Gastroesophageal sphincter (tissue), 4 donors: ENCODE measurements around the gene PIK3CD. TPM values are rescaled to one million over a fixed set of nuclear protein-coding genes. Genes with fewer than 3 reads are reported as not detected.

Experiments
- ATAC-seq: fragments of 150-250 bp; one replicate; pipeline ENCODE4 v1.9.1; 2016; ENCODE audit warnings: mild to moderate bottlenecking, moderate library complexity
- H3K27ac ChIP-seq, 4 donors: fragments of 200-600 bp; sonication (generic) in 3 of 4; 1 replicate in 3 of 4; 2 replicates in 1 of 4; pipeline ENCODE4 v1.5.1; 2016 to 2019
- H3K27me3 ChIP-seq: fragments of 200-600 bp; sonication (generic); one replicate; pipeline ENCODE4 v1.5.1; 2019
- H3K36me3 ChIP-seq, 2 donors: fragments of 200-600 bp; sonication (generic); one replicate each; pipeline ENCODE4 v1.5.1; 2019; ENCODE audit warnings: control low read depth in 1 of 2
- H3K4me1 ChIP-seq, 3 donors: fragments of 200-600 bp; sonication (generic); 1 replicate in 2 of 3; 2 replicates in 1 of 3; pipeline ENCODE4 v1.5.1; 2016 to 2019; ENCODE audit warnings: control low read depth in 2 of 3
- H3K4me3 ChIP-seq, 2 donors: fragments of 200-600 bp; sonication (generic); one replicate each; pipeline ENCODE4 v1.5.1; 2019; ENCODE audit warnings: mild to moderate bottlenecking in 1 of 2, moderate library complexity in 1 of 2
- H3K9me3 ChIP-seq, 3 donors: fragments of 200-600 bp; sonication (generic); one replicate each; pipeline ENCODE4 v1.5.1; 2017 to 2019; ENCODE audit warnings: control low read depth in 2 of 3
- CTCF ChIP-seq, 4 experiments: fragments of 200-600 bp in 2 of 4; fragments of 450-650 bp in 2 of 4; sonication (generic) in 1 of 4; IDR thresholded peaks; one replicate each; pipeline ENCODE4 v1.5.1; 2017 to 2019; ENCODE audit warnings: antibody characterized with exemption in 4 of 4, mild to moderate bottlenecking in 2 of 4, moderate library complexity in 2 of 4
- EP300 ChIP-seq: sonication (generic); formaldehyde crosslinking; IDR thresholded peaks from one replicate; pipeline ENCODE4 v1.6.1; 2017; ENCODE audit warnings: antibody characterized with exemption, mild to moderate bottlenecking
- POLR2A ChIP-seq, 2 donors: fragments of 450-650 bp; IDR thresholded peaks; one replicate each; pipeline ENCODE4 v1.6.1; 2017; ENCODE audit warnings: antibody characterized with exemption in 2 of 2, mild to moderate bottlenecking in 2 of 2, moderate library complexity in 1 of 2
- POLR2AphosphoS5 ChIP-seq: sonication (generic); formaldehyde crosslinking; IDR thresholded peaks from one replicate; pipeline ENCODE4 v1.6.1; 2017; ENCODE audit warnings: antibody characterized with exemption
- WGBS, 2 donors: methylation state at CpG; one replicate each; pipeline ENCODE4 v1.1.5; 2018; ENCODE audit warnings: low coverage in 1 of 2; 5-methylcytosine and 5-hydroxymethylcytosine counted together
- total RNA-seq, 4 donors: library from RNA; depleted of rRNA; stranded (reverse); fragments of >200 nt; gene quantifications; one replicate each; pipeline ENCODE4 v1.1.0, GENCODE V29; 2016

Gene PIK3CD
- total RNA-seq, 4 donors from 2014 or later = 8.2 to 18.2 (median 15.4) TPM

DNA sequence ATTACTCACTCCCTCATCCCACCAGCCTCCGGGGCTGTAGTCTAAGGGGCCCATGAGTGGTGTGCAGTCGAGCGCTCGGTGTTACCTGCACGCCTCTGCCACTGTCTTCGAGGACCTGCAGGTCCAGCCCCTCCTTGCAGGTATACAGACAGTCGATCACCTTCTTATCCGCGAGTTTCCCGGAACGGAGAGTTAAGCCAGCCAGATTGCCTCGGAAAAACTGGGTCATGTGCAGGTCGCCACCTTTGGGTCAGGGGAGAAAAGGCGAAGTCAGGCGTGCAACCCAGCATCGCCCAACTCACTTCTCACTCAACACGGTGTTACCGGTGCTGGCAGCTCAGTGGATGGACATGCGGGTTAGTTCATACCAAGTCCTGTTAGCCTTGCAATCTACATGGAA, 84.3 kb downstream of the PIK3CD start:
- ATAC-seq = no peak
- H3K4me3 ChIP-seq = no peak overlapping the region
- no peaks in the 10 kb centered on the region for H3K4me1 ChIP-seq
- WGBS, 2 donors = 89 to 90% methylated on average over 3 to 8 of the region's 19 CpGs
- H3K9me3 ChIP-seq = no peaks in the 10 kb centered on the region
- H3K36me3 ChIP-seq = peaks cover 0 to 100% of the 10 kb centered on the region in 2 donors
- H3K27ac ChIP-seq = no peak overlapping the region
- no peaks in the 10 kb centered on the region for H3K27me3 ChIP-seq
- TF ChIP-seq POLR2AphosphoS5 (no peak), EP300 (no peak), POLR2A (IDR thresholded peaks at IDR 0.05) (no peak), CTCF (IDR thresholded peaks at IDR 0.05) (no peak)

DNA sequence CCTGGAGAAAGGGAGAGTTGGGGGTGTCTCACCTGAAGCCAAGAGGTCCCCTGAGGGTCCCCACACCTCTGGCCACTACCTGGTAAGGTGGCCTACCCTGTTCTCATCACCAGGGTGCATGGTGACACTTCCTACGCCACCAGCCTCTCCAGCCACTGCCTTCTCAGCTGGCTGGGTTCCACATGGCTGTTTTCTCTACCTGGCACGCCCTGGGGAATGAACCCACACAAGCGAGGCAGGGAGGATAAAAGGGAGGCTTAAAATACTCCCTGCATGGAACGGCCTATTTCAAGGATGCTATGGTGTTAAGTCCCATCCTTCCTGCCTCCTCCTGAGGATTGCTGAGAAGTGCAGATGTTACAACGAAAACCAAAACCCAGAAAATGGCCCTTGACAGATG, 84.7 kb downstream of the PIK3CD start:
- no peak overlapping the region for H3K4me3 ChIP-seq
- ATAC-seq = no peak
- H3K9me3 ChIP-seq = no peaks in the 10 kb centered on the region
- WGBS, 2 donors = 69% methylated on average over 3 of the region's 5 CpGs; no CpG with 5 or more reads in 1 of the 2 donors
- H3K4me1 ChIP-seq = no peaks in the 10 kb centered on the region
- TF ChIP-seq EP300 (no peak), POLR2A (IDR thresholded peaks at IDR 0.05) (no peak), CTCF (IDR thresholded peaks at IDR 0.05) (no peak), POLR2AphosphoS5 (no peak)
- H3K36me3 ChIP-seq = peaks cover 0 to 100% of the 10 kb centered on the region in 2 donors
- H3K27me3 ChIP-seq = no peaks in the 10 kb centered on the region
- H3K27ac ChIP-seq = no peak overlapping the region

DNA sequence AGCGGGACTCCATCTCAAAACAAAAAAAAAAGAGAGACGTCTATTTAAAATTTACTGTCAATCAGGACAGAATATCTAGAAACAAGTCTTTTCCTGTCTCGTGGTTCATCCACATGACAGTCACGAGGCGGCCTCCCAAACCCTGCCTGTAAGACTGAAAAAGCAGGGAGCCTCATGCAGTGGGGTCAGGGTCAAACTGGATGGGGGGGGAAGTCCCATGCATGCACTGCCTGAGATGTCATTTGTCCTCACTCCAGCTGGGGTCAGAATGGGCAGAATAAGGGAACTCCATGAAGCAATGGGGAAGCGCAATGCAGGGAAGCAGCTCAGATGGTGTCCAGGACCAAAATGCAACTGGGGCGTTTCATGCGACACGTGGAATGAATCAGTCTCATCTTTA, 85.5 kb downstream of the PIK3CD start:
- H3K36me3 ChIP-seq = peaks cover 0 to 100% of the 10 kb centered on the region in 2 donors
- no peak for TF ChIP-seq POLR2A (IDR thresholded peaks at IDR 0.05)
- ATAC-seq = no peak

DNA sequence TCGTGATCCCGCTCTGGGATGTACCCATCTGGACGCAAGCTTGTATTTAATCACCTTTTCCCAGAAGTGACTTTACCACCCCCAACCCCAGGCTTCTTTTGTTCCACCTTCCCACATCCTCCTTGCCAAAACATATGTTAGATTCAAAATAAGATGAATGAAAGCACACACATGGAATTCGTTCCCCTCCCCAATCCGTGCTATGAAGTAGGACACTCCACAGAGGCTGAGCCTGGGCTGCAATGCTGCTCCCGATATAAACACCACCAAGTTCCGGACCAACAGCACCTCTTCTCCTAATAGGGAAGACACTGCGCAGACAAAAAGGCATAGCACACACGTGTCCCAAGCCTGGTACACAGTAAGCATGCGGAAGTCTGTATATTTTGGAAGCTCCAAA, 86.1 kb downstream of the PIK3CD start:
- Histone ChIP-seq H3K4me3 (no peak overlapping the region), H3K27me3 (no peaks in the 10 kb centered on the region), H3K9me3 (no peaks in the 10 kb centered on the region), H3K4me1 (no peaks in the 10 kb centered on the region), H3K27ac (no peak overlapping the region), H3K36me3 (peaks cover 0 to 100% of the 10 kb centered on the region in 2 donors)
- TF ChIP-seq CTCF (IDR thresholded peaks at IDR 0.05) = no peak
- no peak for TF ChIP-seq EP300
- no peak for TF ChIP-seq POLR2A (IDR thresholded peaks at IDR 0.05)
- no peak for TF ChIP-seq POLR2AphosphoS5
- WGBS, 2 donors = 59 to 83% methylated on average over 8 to 10 of the region's 10 CpGs
- no peak for ATAC-seq

More for the DNA sequence above, 85.5 kb downstream of the PIK3CD start:
- no peak overlapping the region for H3K4me3 ChIP-seq
- no peaks in the 10 kb centered on the region for H3K27me3 ChIP-seq
- no peak overlapping the region for H3K27ac ChIP-seq
- H3K9me3 ChIP-seq = no peaks in the 10 kb centered on the region
- H3K4me1 ChIP-seq = no peaks in the 10 kb centered on the region
- 80% methylated on average over 1 to 5 of the region's 9 CpGs for WGBS, 2 donors

DNA sequence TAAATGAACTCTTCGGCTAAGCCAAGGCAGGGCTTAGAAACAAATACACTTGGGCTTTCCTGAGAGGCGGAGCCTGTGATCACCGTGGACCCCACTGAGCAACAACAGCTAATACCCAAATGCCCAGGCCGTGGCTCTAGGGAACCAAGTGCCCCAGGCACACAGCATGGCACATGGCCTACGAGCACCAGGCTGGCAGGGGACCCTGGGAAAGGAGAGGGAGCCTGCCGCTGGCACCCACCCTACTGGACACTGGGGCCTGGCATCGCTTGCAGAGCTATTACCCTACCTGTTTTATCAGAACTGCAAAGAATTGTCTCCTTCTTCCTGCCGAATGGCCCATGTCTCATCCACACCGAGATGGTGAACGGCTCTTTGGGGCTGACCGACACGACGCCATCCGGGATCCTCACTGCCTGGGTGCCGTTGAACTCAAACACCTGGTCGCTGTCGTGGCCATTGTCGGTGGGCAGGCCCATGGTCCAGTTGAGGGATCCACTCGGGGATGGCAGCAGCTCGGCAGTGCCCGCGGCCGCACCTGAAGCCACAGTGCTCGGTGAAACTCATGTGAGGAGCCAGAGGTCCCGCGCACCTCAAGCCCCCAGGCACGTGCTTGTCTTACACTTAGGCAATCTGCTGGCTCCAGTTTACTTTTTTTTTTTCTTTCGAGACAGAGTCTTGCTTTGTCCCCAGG, 92.7 kb downstream of the PIK3CD start:
- Histone ChIP-seq H3K9me3 (no peaks in the 10 kb centered on the region), H3K4me1 (no peaks in the 10 kb centered on the region), H3K36me3 (peaks cover 0 to 100% of the 10 kb centered on the region in 2 donors), H3K27me3 (no peaks in the 10 kb centered on the region), H3K27ac (no peak overlapping the region), H3K4me3 (no peak overlapping the region)
- no peak for ATAC-seq
- TF ChIP-seq EP300 (no peak), CTCF (IDR thresholded peaks at IDR 0.05) (no peak), POLR2A (IDR thresholded peaks at IDR 0.05) (no peak), POLR2AphosphoS5 (no peak)
- WGBS, 2 donors = 89 to 94% methylated on average over 7 to 8 of the region's 28 CpGs
